Measurements from ENCODE around the gene UBAC2.

DNA sequence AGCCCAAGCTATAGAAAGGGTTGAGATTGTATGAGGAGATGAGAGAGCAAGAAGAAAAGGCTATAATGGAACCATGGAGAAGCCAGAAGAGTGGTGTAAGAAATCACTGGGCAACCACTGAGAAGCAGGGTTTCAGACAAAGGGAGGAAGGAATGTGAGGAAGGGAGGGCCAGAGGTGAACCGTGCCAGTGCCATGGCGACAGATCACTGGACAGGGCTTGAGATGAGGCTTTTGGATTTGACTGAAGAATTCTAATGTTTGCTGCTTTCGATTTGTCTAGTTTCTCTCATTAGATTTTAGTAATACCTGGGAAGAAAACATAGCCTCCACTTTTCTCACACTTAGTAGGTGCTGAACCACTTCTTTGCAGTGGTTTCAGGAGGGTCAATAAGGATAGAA, 112.8 kb downstream of the UBAC2 start:
- no peak for TF ChIP-seq POLR2A (IDR thresholded peaks at IDR 0.05)
- TF ChIP-seq, protein P1, sequence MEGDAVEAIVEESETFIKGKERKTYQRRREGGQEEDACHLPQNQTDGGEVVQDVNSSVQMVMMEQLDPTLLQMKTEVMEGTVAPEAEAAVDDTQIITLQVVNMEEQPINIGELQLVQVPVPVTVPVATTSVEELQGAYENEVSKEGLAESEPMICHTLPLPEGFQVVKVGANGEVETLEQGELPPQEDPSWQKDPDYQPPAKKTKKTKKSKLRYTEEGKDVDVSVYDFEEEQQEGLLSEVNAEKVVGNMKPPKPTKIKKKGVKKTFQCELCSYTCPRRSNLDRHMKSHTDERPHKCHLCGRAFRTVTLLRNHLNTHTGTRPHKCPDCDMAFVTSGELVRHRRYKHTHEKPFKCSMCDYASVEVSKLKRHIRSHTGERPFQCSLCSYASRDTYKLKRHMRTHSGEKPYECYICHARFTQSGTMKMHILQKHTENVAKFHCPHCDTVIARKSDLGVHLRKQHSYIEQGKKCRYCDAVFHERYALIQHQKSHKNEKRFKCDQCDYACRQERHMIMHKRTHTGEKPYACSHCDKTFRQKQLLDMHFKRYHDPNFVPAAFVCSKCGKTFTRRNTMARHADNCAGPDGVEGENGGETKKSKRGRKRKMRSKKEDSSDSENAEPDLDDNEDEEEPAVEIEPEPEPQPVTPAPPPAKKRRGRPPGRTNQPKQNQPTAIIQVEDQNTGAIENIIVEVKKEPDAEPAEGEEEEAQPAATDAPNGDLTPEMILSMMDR (IDR thresholded peaks at IDR 0.05), result no peak

Data from suprapubic skin (tissue), 3 donors.